Stimulated activated CD4-positive, alpha-beta T cell treated with anti-CD3 and anti-CD28 coated beads, Interleukin-2, amount 100 ng/mL, for 24 hours (primary cell): ENCODE results near the gene CAMP.
A peak's percentile ranks its signal among the peaks of the same experiment; 100 is the strongest.
"Not testable (repeated sequence)": the region's sequence is repeated elsewhere in the genome, so short reads cannot be mapped to it uniquely, and the experiment has no call there.

ENCODE experiments used
- DNase-seq, 2 donors: peaks; one replicate each; pipeline ENCODE4 v3.0.0-alpha.2; 2020

CAMP gene

DNA sequence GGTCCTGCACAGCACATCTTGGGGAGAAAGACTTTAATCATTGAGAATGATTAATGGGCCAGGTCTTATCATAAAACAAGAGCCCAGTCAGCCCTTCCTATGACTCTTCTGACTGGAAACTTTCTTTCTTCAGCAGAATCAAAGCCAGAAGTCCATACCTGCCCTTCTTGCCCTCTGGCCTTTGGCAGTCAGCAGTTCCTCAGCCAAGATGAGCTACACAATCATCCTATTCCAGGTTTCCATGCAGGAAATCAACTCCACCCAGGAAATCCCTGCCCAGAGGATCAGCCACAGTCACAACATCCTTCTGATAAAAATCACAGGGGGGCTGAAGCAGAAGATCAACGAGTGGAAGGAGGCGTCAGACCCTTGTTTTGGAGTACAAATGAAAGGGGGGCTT lies 44.5 kb downstream of the CAMP start:
- no peak for DNase-seq

DNA sequence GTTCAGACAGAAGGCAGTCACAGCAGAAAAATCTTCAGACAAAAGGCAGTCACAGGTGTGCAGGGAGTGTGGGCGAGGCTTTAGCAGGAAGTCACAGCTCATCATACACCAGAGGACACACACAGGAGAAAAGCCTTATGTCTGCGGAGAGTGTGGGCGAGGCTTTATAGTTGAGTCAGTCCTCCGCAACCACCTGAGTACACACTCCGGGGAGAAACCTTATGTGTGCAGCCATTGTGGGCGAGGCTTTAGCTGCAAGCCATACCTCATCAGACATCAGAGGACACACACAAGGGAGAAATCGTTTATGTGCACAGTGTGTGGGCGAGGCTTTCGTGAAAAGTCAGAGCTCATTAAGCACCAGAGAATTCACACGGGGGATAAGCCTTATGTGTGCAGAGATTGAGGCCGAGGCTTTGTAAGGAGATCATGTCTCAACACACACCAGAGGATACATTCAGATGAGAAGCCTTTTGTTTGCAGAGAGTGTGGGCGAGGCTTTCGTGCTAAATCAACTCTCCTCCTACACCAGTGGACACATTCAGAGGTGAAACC lies 45.2 kb downstream of the CAMP start:
- DNase-seq = peak; percentile 83 to 86

DNA sequence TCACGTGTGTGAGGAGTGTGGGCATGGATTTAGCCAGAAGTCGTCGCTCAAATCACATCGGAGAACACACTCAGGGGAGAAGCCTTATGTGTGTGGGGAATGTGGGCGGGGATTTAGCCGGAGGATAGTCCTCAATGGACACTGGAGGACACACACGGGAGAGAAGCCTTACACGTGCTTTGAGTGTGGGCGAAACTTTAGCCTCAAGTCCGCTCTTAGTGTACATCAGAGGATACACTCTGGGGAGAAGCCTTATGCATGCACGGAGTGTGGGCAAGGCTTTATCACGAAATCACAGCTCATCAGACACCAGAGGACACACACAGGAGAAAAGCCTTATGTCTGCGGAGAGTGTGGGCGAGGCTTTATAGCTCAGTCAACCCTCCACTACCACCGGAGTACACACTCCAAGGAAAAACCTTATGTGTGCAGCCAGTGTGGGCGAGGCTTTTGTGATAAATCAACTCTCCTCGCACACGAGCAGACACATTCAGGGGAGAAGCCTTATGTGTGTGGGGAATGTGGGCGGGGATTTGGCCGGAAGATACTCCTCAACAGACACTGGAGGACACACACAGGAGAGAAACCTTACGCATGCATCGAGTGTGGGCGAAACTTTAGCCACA lies 45.8 kb downstream of the CAMP start:
- peak; percentile 61 to 70 for DNase-seq

DNA sequence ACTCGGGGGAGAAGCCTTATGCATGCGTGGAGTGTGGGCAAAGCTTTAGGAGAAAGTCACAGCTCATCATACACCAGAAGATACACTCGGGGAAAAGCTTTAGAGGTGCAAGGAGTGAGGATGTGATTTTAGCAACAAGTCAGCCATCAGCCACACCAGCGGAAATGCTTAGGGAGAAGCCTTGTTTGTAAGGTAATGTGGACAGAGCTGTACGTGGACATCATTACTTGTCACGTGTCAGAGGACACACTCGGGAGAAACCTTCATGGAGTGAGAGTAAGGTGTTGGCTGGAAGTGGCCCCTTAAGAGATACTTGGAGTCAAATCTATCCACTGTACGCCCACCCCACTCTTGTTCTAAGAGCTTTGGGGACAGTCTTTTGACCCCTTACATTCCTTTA lies 46.3 kb downstream of the CAMP start:
- no peak for DNase-seq

DNA sequence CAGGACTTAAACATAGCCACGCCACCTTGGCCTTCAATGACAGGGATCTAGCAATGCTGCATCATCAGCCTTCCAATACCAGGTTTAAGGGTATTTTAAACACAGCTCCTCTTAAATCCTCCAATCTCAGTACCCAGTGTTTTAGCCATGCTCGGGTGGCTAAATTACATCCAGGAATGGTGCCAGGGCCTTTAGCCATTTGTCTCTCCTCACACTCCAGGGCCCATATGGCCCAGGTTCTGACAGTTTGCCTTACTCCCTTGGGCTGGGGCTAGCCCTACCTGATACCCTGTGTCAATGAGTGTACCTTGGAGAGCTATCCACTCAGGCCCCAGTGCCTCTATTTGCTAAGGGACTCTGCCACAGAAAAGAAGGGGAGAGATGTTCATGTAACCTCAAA lies 47.0 kb downstream of the CAMP start:
- DNase-seq = no peak

DNA sequence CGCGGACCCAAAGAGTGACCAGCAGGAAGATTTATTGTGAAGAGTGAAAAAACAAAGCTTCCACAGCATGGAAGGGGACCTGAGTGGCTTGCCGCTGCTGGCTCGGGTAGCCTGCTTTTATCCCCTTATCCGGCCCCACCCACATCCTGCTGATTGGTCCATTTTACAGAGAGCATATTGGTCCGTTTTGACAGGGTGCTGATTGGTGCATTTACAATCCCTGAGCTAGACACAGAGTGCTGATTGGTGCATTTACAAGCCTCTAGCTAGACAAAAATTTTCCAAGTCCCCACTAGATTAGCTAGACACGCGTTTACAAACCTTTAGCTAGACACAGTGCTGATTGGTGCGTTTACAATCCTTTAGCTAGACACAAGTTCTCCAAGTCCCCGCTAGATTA lies 47.9 kb downstream of the CAMP start:
- not testable (repeated sequence) for DNase-seq

DNA sequence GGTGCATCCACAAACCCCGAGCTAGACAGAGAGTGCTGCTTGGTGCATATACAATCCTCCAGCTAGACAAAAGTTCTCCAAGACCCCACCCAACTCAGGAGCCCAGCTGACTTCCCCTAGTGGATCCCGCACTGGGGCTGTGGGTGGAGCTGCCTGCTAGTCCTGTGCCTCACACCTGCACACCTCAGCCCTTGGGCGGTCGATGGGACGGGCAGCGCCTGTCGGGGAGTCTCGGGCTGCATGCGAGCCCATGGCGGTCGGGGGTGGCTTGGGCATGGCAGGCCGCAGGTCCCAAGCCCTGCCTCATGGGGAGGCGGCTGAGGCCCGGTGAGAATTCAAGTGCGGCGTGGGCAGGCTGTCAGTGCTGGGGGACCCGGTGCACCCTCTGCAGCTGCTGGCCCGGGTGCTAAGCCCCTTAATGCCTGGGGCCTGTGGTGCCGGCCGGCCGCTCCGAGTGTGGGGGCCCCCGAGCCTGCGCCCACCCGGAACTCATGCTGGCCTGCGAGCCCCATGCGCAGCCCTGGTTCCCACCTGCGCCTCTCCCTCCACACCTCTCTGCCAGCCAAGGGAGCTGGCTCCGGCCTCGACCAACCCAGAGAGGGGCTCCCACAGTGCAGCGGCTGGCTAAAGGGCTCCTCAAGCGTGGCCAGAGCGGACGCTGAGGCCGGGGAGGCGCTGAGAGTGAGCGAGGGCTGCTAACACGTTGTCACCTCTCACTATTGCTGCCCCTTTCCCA lies 48.6 kb downstream of the CAMP start:
- no peak for DNase-seq

DNA sequence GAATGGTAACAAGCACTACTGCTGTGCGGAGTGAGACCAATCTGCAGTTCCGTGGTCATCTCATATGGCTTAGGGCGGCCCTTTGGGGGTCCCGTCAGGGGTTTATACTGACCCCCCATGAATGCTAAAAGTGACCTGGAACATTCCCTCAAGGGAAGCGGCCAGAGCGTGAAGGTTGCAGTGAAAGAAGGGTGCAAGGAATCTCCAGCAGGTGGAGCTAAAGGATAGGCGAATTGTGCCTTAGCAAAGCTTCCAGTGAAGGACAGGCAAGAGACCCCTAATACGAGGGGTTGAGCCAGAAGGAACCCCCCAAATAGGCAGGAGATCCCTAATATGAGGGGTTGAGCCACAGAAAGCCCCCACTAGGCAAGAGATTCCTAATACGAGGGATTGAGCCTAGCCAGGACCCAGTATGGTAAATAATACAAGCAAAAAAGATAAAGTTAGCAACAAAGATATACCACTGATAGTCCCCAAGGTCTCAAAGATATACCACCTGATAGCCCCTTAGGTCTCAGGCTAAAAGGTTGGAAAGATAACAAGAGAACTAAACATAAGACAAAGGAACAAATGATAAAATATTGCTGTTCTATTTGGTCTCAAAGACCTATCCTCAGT lies 50.4 kb downstream of the CAMP start:
- peak; percentile 49 to 60 for DNase-seq

DNA sequence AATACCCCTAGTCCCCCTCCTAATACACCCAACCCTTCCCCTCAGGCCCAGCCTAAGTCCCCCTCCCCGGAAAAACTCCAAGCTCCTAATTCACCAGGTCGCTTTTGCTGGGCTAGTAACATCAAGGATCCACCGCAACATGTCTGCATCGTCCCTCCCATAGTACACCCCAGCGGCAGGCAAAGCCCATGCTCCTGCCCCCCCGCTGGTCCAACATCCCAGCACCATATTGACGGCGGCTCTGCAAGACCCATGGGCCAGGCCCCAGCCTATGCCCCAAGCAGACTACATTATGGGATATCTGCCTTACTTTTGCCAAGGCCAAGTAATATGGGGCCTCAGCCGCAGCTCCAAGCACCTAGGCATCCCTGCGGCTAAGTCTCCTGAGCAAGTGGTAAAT lies 51.2 kb downstream of the CAMP start:
- DNase-seq = no peak
